Heart right ventricle (tissue), 16 donors: ENCODE data around the gene FAM177A1. TPM values are rescaled to one million over a fixed set of nuclear protein-coding genes. Genes with fewer than 3 reads are reported as not detected.
A peak's percentile ranks its signal among the peaks of the same experiment; 100 is the strongest.
"Not testable (repeated sequence)": the region's sequence is repeated elsewhere in the genome, so short reads cannot be mapped to it uniquely, and the experiment has no call there.

Experiments
- ATAC-seq, 8 donors: fragments of 200-7000 bp; cut with Tn5 transposase; one replicate each; pipeline ENCODE4 v1.9.1; 2020; ENCODE audit warnings: mild to moderate bottlenecking in 8 of 8, moderate library complexity in 8 of 8, moderate number of reproducible peaks in 1 of 8
- DNase-seq, 2 donors: peaks; one replicate each; pipeline ENCODE4 v3.0.0-alpha.2; 2020
- H3K27ac ChIP-seq, 10 donors: fragments of 200-600 bp; sonication (generic) in 2 of 10; one replicate each; pipeline versions ENCODE4 v1.5.0 to v1.8.0; 2020 to 2022; ENCODE audit warnings: mild to moderate bottlenecking in 3 of 10
- H3K27me3 ChIP-seq, 7 donors: fragments of 200-600 bp; one replicate each; pipeline ENCODE4 v1.8.0; 2021 to 2022; ENCODE audit warnings: mild to moderate bottlenecking in 2 of 7
- H3K36me3 ChIP-seq, 9 donors: fragments of 200-600 bp; sonication (generic) in 1 of 9; one replicate each; pipeline versions ENCODE4 v1.5.0 to v1.8.0; 2020 to 2022; ENCODE audit warnings: mild to moderate bottlenecking in 2 of 9
- H3K4me1 ChIP-seq, 9 donors: fragments of 200-600 bp; sonication (generic) in 1 of 9; one replicate each; pipeline versions ENCODE4 v1.5.0 to v1.8.0; 2020 to 2022; ENCODE audit warnings: mild to moderate bottlenecking in 4 of 9
- H3K4me3 ChIP-seq, 10 donors: fragments of 200-600 bp; sonication (generic) in 2 of 10; one replicate each; pipeline versions ENCODE4 v1.5.0 to v1.8.0; 2020 to 2022; ENCODE audit warnings: mild to moderate bottlenecking in 7 of 10, moderate library complexity in 2 of 10
- H3K9me3 ChIP-seq, 11 donors: fragments of 200-600 bp in 10 of 11; sonication (generic) in 2 of 11; one replicate each; pipeline versions ENCODE4 v1.5.0 to v1.8.0; 2013 to 2022; ENCODE audit warnings: mild to moderate bottlenecking in 2 of 11, control low read depth in 1 of 11, moderate library complexity in 1 of 11
- WGBS, 2 donors: extraction: QIAGEN DNeasy Blood & Tissue Kit; methylation state at CpG; one replicate each; pipeline ENCODE4 v1.1.7; 2013; ENCODE audit warnings: inconsistent platforms in 1 of 2; 5-methylcytosine and 5-hydroxymethylcytosine counted together
- intact Hi-C, 10 donors: fragments of 100-400 bp; cut with DNase I; formaldehyde crosslinking; loops; one replicate each; pipeline versions ENCODE4 v1.11.1 to v1.14.2; 2022
- polyA plus RNA-seq, 2 donors: library from polyadenylated mRNA; stranded (reverse); fragments of 200-250 nt; gene quantifications; one replicate each; pipeline ENCODE4 v1.2.3, GENCODE V29; 2013
- total RNA-seq, 10 donors: library from RNA; stranded (reverse); fragmentation: NEBNext Ultra II Directional in 3 of 10; extraction: Animal tissue kit (Norgen Biotek cat#: 25700) in 3 of 10; gene quantifications; one replicate each; pipeline versions ENCODE4 v1.2.1 to v1.2.4, GENCODE V29; 2021 to 2023
- TF ChIP-seq, protein P1 (sequence below), 9 donors: fragments of 200-600 bp; sonication (generic) in 2 of 9; IDR thresholded peaks; one replicate each; pipeline versions ENCODE4 v1.5.0 to v1.8.0; 2021 to 2022; ENCODE audit warnings: antibody characterized with exemption in 9 of 9, mild to moderate bottlenecking in 5 of 9, moderate library complexity in 1 of 9
- donor health status: Arrhythmogenic right ventricular cardiomyopathy.
- donor health status: ischemic (EF 13 %, LVEDD 7.1; RV severe dilation, severe dysfunction).
- donor health status: healthy with polysubstance abuse.
- donor health status: DM: no; HTN: yes; CAD: no.
- donor health status: DM: no; HTN: no; CAD: no.
- donor health status: ischemic (EF 25% LVEDD 6.9; RV normal size, moderate dysfunction).
- donor health status: ischemic (EF 25% LVEDD 5.7; RV mildly dilated, moderate dysfunction).
- donor health status: healthy.
- donor health status: DM: yes; HTN: yes; CAD: no.
- donor health status: Ischemic cardiomyopathy.
- donor health status: ischemic (EF 35%, LVEDD 5.7; RV mildly dilated, moderate dysfunction).
- donor health status: nonischemic (EF 11% LVEDD 7.7; RV severe dilation, severe dysfunction).
- donor health status: DM: yes; HTN: yes; CAD: no.
- donor health status: PGD.
- donor health status: ischemic (EF 29% LVEDD 5.4; RV normal size, mild dysfunction).
- donor health status: nonischemic (EF 23%, LVEDD 6.1; RV moderate dilation, normal function).

FAM177A1 gene
- total and polyA plus RNA-seq, 12 donors: 45.9 to 122 (median 98.1) TPM

DNA sequence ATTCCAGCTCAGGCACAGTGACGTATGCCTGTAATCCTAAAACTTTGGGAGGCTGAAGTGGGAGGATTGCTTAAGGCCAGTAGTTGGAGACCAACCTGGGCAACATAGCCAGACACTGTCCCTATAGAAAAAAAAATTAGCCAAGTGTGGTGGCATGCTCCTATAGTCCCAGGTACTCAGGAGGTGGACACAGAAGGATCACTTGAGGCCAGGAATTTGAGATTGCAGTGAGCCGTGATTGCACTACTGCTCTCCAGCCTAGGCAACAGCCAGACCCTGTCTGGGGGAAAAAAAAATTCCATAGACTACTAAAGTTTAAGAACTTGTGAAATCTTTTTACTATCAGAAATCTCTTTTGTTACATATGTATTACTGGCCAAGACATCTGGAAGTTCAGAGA is 6.6 kb downstream of the FAM177A1 start:
- H3K27ac ChIP-seq: peak overlapping the region in 1 of 10 donors; percentile 80
- peaks cover 4 to 41% (median 26%) of the 10 kb centered on the region in 9 donors for H3K4me1 ChIP-seq
- DNase-seq: no peak
- no peak for ATAC-seq
- peaks cover 0 to 82% (median 22%) of the 10 kb centered on the region in 9 donors for H3K36me3 ChIP-seq
- H3K27me3 ChIP-seq: no peaks in the 10 kb centered on the region
- no peaks in the 10 kb centered on the region for H3K9me3 ChIP-seq
- 67 to 89% methylated on average over 2 of the region's 2 CpGs for WGBS, 2 donors
- TF ChIP-seq, protein P1, sequence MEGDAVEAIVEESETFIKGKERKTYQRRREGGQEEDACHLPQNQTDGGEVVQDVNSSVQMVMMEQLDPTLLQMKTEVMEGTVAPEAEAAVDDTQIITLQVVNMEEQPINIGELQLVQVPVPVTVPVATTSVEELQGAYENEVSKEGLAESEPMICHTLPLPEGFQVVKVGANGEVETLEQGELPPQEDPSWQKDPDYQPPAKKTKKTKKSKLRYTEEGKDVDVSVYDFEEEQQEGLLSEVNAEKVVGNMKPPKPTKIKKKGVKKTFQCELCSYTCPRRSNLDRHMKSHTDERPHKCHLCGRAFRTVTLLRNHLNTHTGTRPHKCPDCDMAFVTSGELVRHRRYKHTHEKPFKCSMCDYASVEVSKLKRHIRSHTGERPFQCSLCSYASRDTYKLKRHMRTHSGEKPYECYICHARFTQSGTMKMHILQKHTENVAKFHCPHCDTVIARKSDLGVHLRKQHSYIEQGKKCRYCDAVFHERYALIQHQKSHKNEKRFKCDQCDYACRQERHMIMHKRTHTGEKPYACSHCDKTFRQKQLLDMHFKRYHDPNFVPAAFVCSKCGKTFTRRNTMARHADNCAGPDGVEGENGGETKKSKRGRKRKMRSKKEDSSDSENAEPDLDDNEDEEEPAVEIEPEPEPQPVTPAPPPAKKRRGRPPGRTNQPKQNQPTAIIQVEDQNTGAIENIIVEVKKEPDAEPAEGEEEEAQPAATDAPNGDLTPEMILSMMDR (IDR thresholded peaks at IDR 0.05): no peak
- H3K4me3 ChIP-seq: no peak overlapping the region
- intact Hi-C loops: loop anchor here in 1 of 10 donors (10.0 kb wide), 1 partner anchor 62 kb away; no protein-coding TSS in a partner anchor

DNA sequence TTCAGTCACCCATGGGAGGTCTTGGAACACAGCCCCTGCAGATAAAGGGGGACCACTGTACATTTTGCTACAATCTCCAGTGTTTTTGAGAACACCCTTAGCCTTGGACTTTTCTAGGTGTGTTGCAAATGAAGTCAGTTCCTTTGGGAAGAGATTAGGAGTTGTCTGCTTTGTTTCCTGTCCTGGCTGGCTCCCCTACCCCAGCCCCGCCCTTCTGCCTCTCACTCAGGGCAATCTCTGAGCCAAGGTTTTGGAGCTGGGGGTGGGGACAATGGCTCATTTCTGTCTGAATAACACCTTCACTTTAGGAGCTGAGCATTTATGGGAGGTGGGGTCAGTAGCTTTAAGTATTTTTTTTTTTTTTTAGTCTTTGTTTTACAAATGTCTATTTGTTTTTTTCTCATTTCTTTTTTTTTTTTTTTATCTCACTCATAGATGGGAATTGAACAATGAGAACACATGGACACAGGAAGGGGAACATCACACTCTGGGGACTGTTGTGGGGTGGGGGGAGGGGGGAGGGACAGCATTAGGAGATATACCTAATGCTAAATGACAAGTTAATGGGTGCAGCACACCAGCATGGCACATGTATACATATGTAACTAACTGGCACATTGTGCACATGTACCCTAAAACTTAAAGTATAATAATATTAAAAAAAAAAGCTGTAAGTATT is 15.2 kb downstream of the FAM177A1 start:
- DNase-seq (peak; percentile 50 to 69), ATAC-seq (peak; percentile 88 to 98 (median 96))
- H3K27me3 ChIP-seq, H3K4me3 ChIP-seq, intact Hi-C loops, H3K9me3 ChIP-seq: not testable (repeated sequence)
- Histone ChIP-seq H3K4me1 (peaks cover 0 to 33% (median 16%) of the 10 kb centered on the region in 9 donors), H3K27ac (peak overlapping the region in 9 of 10 donors; percentile 21 to 79 (median 65)), H3K36me3 (peaks cover 0 to 84% (median 22%) of the 10 kb centered on the region in 9 donors)
- WGBS, 2 donors: 34 to 58% methylated on average over 1 of the region's 1 CpG

DNA sequence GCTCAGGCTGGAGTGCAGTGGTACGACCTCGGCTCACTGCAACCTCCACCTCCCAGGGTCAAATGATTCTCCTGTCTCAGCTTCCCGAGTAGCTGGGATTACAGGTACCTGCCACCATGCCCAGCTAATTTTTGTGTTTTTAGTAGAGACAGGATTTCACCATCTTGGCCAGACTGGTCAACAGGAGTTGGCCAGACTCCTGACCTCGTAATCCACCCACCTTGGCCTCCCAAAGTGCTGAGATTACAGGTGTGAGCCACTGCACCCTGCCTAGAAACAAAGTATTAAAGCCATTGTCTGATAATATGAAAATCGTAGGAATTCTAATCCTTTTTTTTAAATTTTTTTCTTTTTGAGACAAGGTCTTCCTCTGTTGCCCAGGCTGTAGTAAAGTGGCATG is 19.7 kb downstream of the FAM177A1 start:
- not testable (repeated sequence) for DNase-seq, ATAC-seq

DNA sequence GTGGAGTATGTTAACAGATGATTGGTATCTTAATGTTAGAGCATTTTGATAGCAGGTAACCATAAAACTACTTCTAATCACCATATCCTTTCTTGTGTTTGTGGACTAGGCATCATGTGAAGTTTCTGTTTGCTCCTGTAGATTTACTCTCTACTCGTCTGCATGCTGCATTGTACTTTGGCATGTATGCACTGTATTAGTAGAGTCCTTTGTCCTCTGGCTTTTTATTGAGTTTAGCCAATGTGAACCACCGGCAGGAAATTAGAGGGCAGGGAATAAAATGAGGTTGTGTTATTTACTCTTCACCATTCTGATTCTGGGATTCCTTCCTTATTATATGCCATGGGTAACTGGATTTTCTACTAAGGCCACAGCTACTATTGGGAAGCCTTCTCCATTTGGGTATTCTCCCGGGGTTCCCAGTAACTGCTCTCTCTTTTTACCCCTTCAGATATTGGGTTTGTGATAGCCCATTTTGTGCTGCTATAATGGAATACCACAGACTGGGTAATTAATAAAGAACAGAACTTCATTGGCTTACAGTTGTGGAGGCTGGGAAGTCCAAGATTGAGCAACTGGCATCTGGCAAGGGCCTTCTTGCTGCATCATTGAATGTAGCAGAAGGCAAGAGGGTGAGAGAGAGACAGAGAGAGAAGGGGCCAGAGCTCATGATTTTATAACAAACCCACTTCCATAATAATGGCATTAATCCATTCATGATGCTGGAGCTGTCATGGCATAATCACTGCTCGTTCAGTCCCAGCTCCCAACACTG is 22.4 kb downstream of the FAM177A1 start:
- ATAC-seq: no peak
- intact Hi-C loops: no loop called here
- Histone ChIP-seq H3K4me3 (no peak overlapping the region), H3K27ac (no peak overlapping the region), H3K4me1 (peaks cover 0 to 2% (median 0%) of the 10 kb centered on the region in 9 donors), H3K36me3 (peaks cover 0 to 97% (median 20%) of the 10 kb centered on the region in 9 donors), H3K27me3 (no peaks in the 10 kb centered on the region), H3K9me3 (no peaks in the 10 kb centered on the region)
- WGBS, 2 donors: 94 to 95% methylated on average over 4 of the region's 4 CpGs
- no peak for DNase-seq
- TF ChIP-seq, protein P1 (IDR thresholded peaks at IDR 0.05): no peak

More for the DNA sequence above, 19.7 kb downstream of the FAM177A1 start:
- H3K27ac ChIP-seq, H3K9me3 ChIP-seq, intact Hi-C loops, H3K27me3 ChIP-seq, H3K4me3 ChIP-seq: not testable (repeated sequence)
- Histone ChIP-seq H3K36me3 (peaks cover 0 to 90% (median 20%) of the 10 kb centered on the region in 9 donors), H3K4me1 (peaks cover 0 to 19% (median 11%) of the 10 kb centered on the region in 9 donors)
- 92 to 94% methylated on average over 5 of the region's 5 CpGs for WGBS, 2 donors

DNA sequence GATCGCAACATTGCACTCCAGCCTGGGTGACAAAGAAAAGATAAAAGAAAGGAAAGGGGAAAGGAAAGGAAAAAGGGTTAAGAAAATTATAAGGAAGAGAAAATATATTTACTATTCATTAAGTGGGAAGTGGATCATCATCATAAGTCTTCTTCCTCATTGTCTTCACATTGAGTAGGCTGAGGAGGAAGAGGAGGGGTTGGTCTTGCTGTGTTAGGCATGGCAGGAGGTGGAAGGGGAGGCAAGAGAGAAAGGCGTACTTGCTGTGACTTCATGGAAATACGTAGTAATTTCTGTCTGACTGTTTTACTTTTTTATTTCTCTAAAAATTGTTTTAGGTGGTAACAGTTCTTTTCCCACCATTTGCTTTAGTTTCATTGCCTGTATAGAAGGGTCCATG is 26.2 kb downstream of the FAM177A1 start:
- Histone ChIP-seq H3K27me3 (no peaks in the 10 kb centered on the region), H3K4me3 (no peak overlapping the region), H3K9me3 (no peaks in the 10 kb centered on the region), H3K27ac (no peak overlapping the region), H3K4me1 (peaks cover 0 to 3% (median 0%) of the 10 kb centered on the region in 9 donors), H3K36me3 (peaks cover 0 to 96% (median 20%) of the 10 kb centered on the region in 9 donors)
- DNase-seq (no peak), ATAC-seq (no peak)
- TF ChIP-seq, protein P1 (IDR thresholded peaks at IDR 0.05): no peak
- intact Hi-C loops: no loop called here
- WGBS, 2 donors: 93 to 97% methylated on average over 3 of the region's 3 CpGs
